HCT116 (cell line): Measurements from ENCODE around the gene DCP2. TPM values are rescaled to one million over a fixed set of nuclear protein-coding genes. Genes with fewer than 3 reads are reported as not detected.

Experiments used
- ATAC-seq: fragments of 200-7000 bp; cut with Tn5 transposase; 2 replicates; pipeline ENCODE4 v1.9.1; 2020; ENCODE audit warnings: mild to moderate bottlenecking, moderate library complexity
- BruUV-seq: library from RNA; stranded (reverse); fragments of 400-500 nt; replicated peaks from 2 replicates; lab custom pipeline; 2021; lab: Mats Ljungman, UMichigan
- CTCF ChIA-PET: fragments of 300-600 bp; sonication (Branson Sonifier 250); formaldehyde crosslinking; loops from one replicate; lab custom pipeline; 2021; ENCODE audit warnings: antibody characterized with exemption; lab: Charles Lee
- POLR2A ChIA-PET: fragments of 300-600, 350-600 bp; sonication (Branson Sonifier 250); formaldehyde crosslinking; loops from one replicate; lab custom pipeline; 2021; ENCODE audit warnings: antibody characterized with exemption; lab: Charles Lee
- RAD21 ChIA-PET, 2 experiments: fragments of 300-600 bp; sonication (Branson Sonifier 250); formaldehyde crosslinking; loops; one replicate each; lab custom pipeline; 2023; ENCODE audit warnings: low total read pairs in 2 of 2; ENCODE audit not compliant: uncharacterized antibody in 2 of 2, unreplicated experiment in 2 of 2, low non-redundant PET in 1 of 2; lab: Charles Lee
- DNase-seq: peaks from one replicate; pipeline ENCODE4 v3.0.0-alpha.2; 2010; ENCODE audit warnings: low read depth, low spot score
- H2AFZ ChIP-seq: fragments of 200-600 bp; shearing (Covaris generic), sonication (generic); 2 replicates; pipeline ENCODE4 v1.6.1; 2017; ENCODE audit warnings: low read depth, mixed run types, mixed read lengths, antibody characterized with exemption, low read length; ENCODE audit not compliant: poor library complexity, severe bottlenecking
- H3K27ac ChIP-seq: 2 replicates; pipeline ENCODE4 v1.5.1; 2012; ENCODE audit warnings: low read depth, low read length
- H3K27me3 ChIP-seq: fragments of 200-600 bp; sonication (generic); 2 replicates; pipeline ENCODE4 v1.6.1; 2016; ENCODE audit warnings: mixed run types, low read length, mixed read lengths; ENCODE audit not compliant: insufficient read depth
- H3K36me3 ChIP-seq, 2 experiments: fragments of 200-500 bp in 1 of 2; fragments of 200-600 bp in 1 of 2; sonication (Bioruptor generic) in 1 of 2; sonication (generic) in 1 of 2; 2 replicates each; pipeline versions ENCODE4 v1.5.1 to v1.6.1; 2014 to 2016; ENCODE audit warnings: low read length in 2 of 2, inconsistent platforms in 1 of 2, mixed read lengths in 1 of 2, mixed run types in 1 of 2; ENCODE audit not compliant: insufficient read depth in 2 of 2, control insufficient read depth in 1 of 2
- H3K4me1 ChIP-seq, 2 experiments: fragments of 200-600 bp in 1 of 2; sonication (generic) in 1 of 2; 2 replicates each; pipeline versions ENCODE4 v1.5.1 to v1.6.1; 2012 to 2017; ENCODE audit warnings: low read length in 2 of 2, inconsistent platforms in 1 of 2, mild to moderate bottlenecking in 1 of 2, mixed read lengths in 1 of 2, mixed run types in 1 of 2, moderate library complexity in 1 of 2; ENCODE audit not compliant: insufficient read depth in 2 of 2, control insufficient read depth in 1 of 2
- H3K4me2 ChIP-seq: fragments of 200-600 bp; sonication (generic); 2 replicates; pipeline ENCODE4 v1.6.1; 2017; ENCODE audit warnings: mixed run types, low read length, mixed read lengths
- H3K4me3 ChIP-seq, 2 experiments: fragments of 200-600 bp in 1 of 2; sonication (generic) in 1 of 2; replicated peaks in 1 of 2; 2 replicates each; pipeline ENCODE4 v1.5.1; 2011 to 2016; ENCODE audit warnings: low read length in 2 of 2, control low read depth in 1 of 2, low read depth in 1 of 2, mild to moderate bottlenecking in 1 of 2, mixed read lengths in 1 of 2, mixed run types in 1 of 2
- H3K79me2 ChIP-seq: fragments of 200-600 bp; sonication (generic); 2 replicates; pipeline ENCODE4 v1.6.1; 2017; ENCODE audit warnings: mild to moderate bottlenecking, mixed run types, low read length, moderate library complexity, mixed read lengths; ENCODE audit not compliant: insufficient read depth
- H3K9ac ChIP-seq: fragments of 200-600 bp; sonication (generic); 2 replicates; pipeline ENCODE4 v1.6.1; 2016; ENCODE audit warnings: low read length, mixed read lengths
- H3K9me2 ChIP-seq: fragments of 200-600 bp; sonication (generic), shearing (Covaris generic); 2 replicates; pipeline ENCODE4 v1.6.1; 2017; ENCODE audit warnings: mixed run types, mild to moderate bottlenecking, moderate library complexity; ENCODE audit not compliant: insufficient read depth
- H3K9me3 ChIP-seq, 2 experiments: fragments of 200-500 bp in 1 of 2; fragments of 200-600 bp in 1 of 2; sonication (Bioruptor generic) in 1 of 2; sonication (generic) in 1 of 2; 2 replicates each; pipeline ENCODE4 v1.6.1; 2014 to 2017; ENCODE audit warnings: low read length in 2 of 2, mixed read lengths in 2 of 2, inconsistent platforms in 1 of 2, low read depth in 1 of 2, mild to moderate bottlenecking in 1 of 2, mixed run types in 1 of 2, moderate library complexity in 1 of 2; ENCODE audit not compliant: control insufficient read depth in 1 of 2, insufficient read depth in 1 of 2
- H4K20me1 ChIP-seq: fragments of 200-600 bp; sonication (generic), shearing (Covaris generic); 2 replicates; pipeline ENCODE4 v1.6.1; 2017; ENCODE audit warnings: mixed run types, mild to moderate bottlenecking, moderate library complexity; ENCODE audit not compliant: insufficient read depth
- ATF3 ChIP-seq: IDR thresholded peaks from 2 replicates; pipeline ENCODE4 v1.6.1; 2012
- CBX3 ChIP-seq: IDR thresholded peaks from 2 replicates; pipeline ENCODE4 v1.6.1; 2012; ENCODE audit warnings: low read depth
- CEBPB ChIP-seq: IDR thresholded peaks from 2 replicates; pipeline ENCODE4 v1.6.1; 2012; ENCODE audit warnings: low read depth
- CTCF ChIP-seq, 3 experiments: fragments of 200-600 bp in 1 of 3; sonication (generic) in 1 of 3; IDR thresholded peaks in 2 of 3; conservative IDR thresholded peaks in 1 of 3; 2 replicates each; pipeline ENCODE4 v1.5.1; 2012 to 2017; ENCODE audit warnings: low read depth in 2 of 3, low read length in 2 of 3, antibody characterized with exemption in 1 of 3, borderline replicate concordance in 1 of 3, control low read depth in 1 of 3, mild to moderate bottlenecking in 1 of 3, mixed read lengths in 1 of 3, mixed run types in 1 of 3, moderate library complexity in 1 of 3; ENCODE audit not compliant: insufficient read depth in 1 of 3
- JUND ChIP-seq: IDR thresholded peaks from 2 replicates; pipeline ENCODE4 v1.6.1; 2012
- POLR2AphosphoS5 ChIP-seq: IDR thresholded peaks from 2 replicates; pipeline ENCODE4 v1.6.1; 2011; ENCODE audit warnings: mild to moderate bottlenecking, low read depth, low read length, moderate library complexity
- RAD21 ChIP-seq: IDR thresholded peaks from 2 replicates; pipeline ENCODE4 v1.6.1; 2012; ENCODE audit warnings: low read depth, mild to moderate bottlenecking
- REST ChIP-seq: IDR thresholded peaks from 2 replicates; pipeline ENCODE4 v1.6.1; 2012; ENCODE audit warnings: low read depth
- SIN3A ChIP-seq: IDR thresholded peaks from 2 replicates; pipeline ENCODE4 v1.6.1; 2012; ENCODE audit warnings: low read depth
- TCF7L2 ChIP-seq: IDR thresholded peaks from 2 replicates; pipeline ENCODE4 v1.7.0; 2011; ENCODE audit warnings: borderline replicate concordance, inconsistent platforms; ENCODE audit not compliant: insufficient read depth, insufficient read length; ENCODE audit errors: extremely low read depth
- ZBTB33 ChIP-seq: IDR thresholded peaks from 2 replicates; pipeline ENCODE4 v1.6.1; 2011; ENCODE audit warnings: mild to moderate bottlenecking, low read length, moderate library complexity; ENCODE audit not compliant: insufficient replicate concordance; ENCODE audit errors: extremely low read depth
- ZNF274 ChIP-seq: fragments of 200-500 bp; sonication (Bioruptor generic); IDR thresholded peaks from 2 replicates; pipeline ENCODE4 v1.6.1; 2014; ENCODE audit warnings: mild to moderate bottlenecking, low read depth, low read length, inconsistent platforms
- intact Hi-C: fragments of 100-400 bp; cut with micrococcal nuclease; formaldehyde crosslinking; loops from 2 replicates; pipeline ENCODE4 v1.10.0; 2022
- total RNA-seq: library from RNA; stranded (reverse); gene quantifications from one replicate; pipeline ENCODE4 v1.2.1, GENCODE V29; 2021; ENCODE audit not compliant: unreplicated experiment

DCP2 gene
- total RNA-seq, 1 experiment from 2014 or later, result 57.1 TPM

- Histone ChIP-seq H3K9me2 (no peaks in the 10 kb centered on the region), H3K9me3 (no peaks in the 10 kb centered on the region), H3K36me3 (no peaks in the 10 kb centered on the region), H2AFZ (no peak overlapping the region), H3K4me3 (no peak overlapping the region), H3K27ac (no peak overlapping the region), H3K4me1 (no peaks in the 10 kb centered on the region), H3K27me3 (no peaks in the 10 kb centered on the region), H3K9ac (no peak overlapping the region), H4K20me1 (no peaks in the 10 kb centered on the region), H3K4me2 (no peak overlapping the region), H3K79me2 (no peaks in the 10 kb centered on the region)
- CTCF ChIA-PET, result no interaction called here
- no peak for TF ChIP-seq ZNF274
- no peak for TF ChIP-seq CBX3
- TF ChIP-seq REST, result no peak
- no peak for TF ChIP-seq CTCF (IDR thresholded peaks at IDR 0.05 in 2 of 3, conservative IDR thresholded peaks at IDR 0.05 in 1 of 3; ENCODE audit: borderline replicate concordance in 1 of 3, insufficient read depth in 1 of 3, low read depth in 2 of 3, low read length in 2 of 3)
- no peak for TF ChIP-seq ZBTB33
- no peak for TF ChIP-seq CEBPB
- TF ChIP-seq JUND, result no peak
- no peak for TF ChIP-seq SIN3A
- TF ChIP-seq RAD21, result no peak
- no peak for TF ChIP-seq POLR2AphosphoS5
- no peak for TF ChIP-seq ATF3
- TF ChIP-seq TCF7L2, result no peak
- RAD21 ChIA-PET, result no interaction called here
- ATAC-seq, result no peak
- DNase-seq, result no peak
- POLR2A ChIA-PET, result no interaction called here
- no TSS peak for BruUV-seq
- intact Hi-C loops, result no loop called here
These were observed 81.7 kb downstream of the DCP2 start for GRCh38 chr5:113058269-113058668.
